ENCODE measurements around the gene ZFHX2. TPM values are rescaled to one million over a fixed set of nuclear protein-coding genes. Genes with fewer than 3 reads are reported as not detected.

The ZFHX2 gene
- total RNA-seq, 1 donor from 2014 or later: 0.90 TPM

DNA sequence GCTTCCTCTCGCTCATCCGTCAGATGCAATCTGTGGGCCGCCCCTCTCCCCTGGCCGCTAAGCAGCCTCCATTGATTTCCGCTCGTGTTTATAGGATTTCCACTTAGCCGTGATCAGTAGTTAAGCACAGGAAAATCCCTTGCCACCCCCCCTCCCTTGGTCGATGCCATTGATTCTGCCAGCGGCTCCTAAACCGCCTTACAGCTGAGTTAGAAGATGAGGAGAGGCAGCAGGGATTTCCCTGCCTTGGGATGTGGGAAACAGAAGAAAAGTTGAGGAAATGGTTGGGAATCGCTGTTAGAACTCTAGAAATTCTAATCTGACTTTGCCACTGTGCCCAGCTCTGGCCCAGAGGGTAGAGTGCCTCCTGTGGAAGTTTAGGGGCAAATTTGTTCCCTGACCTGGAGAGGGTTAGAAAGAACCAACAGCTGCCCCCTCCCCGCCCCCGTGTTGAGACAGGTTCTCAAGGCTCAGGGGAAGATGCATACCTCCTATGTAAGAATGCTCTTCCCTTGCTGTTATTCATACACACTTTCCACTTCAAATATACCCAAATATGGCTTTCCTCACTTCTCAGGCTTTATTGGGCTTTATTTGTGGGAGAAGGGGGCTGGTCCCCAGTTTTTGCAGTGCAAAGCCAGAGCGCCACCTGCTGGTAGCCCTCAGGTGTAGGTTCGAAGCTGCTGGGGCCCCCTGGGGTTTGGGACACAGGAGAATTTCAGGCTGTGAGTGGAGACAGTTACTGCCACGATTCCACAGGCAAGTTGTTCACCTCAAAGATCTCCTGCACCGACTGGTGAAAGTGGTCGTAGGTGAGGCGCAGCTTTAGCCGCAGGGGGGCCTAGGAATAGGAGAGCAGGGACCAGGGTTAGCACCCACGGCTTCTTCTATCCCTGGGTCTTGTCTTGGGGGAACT is 7.7 kb upstream of the ZFHX2 start:
- H3K27me3 ChIP-seq: no peaks in the 10 kb centered on the region
- H3K36me3 ChIP-seq: no peaks in the 10 kb centered on the region
- peaks cover 2% of the 10 kb centered on the region for H3K27me3 Mint-ChIP-seq (ENCODE audit: insufficient read depth, low read depth)
- H3K4me2 ChIP-seq: no peak overlapping the region
- H3K9me3 ChIP-seq (ENCODE audit: low read depth): no peaks in the 10 kb centered on the region
- no peak overlapping the region for H3K9ac ChIP-seq
- no peak overlapping the region for H3K4me3 ChIP-seq
- H3K27ac ChIP-seq: no peak overlapping the region
- H3K4me1 ChIP-seq: peaks cover 12% of the 10 kb centered on the region
- H3K27ac Mint-ChIP-seq: no peak overlapping the region
- TF ChIP-seq EZH2 (IDR thresholded peaks at IDR 0.05) (no peak), EZH2phosphoT487 (IDR thresholded peaks at IDR 0.05) (no peak)
- TF ChIP-seq, protein P1, sequence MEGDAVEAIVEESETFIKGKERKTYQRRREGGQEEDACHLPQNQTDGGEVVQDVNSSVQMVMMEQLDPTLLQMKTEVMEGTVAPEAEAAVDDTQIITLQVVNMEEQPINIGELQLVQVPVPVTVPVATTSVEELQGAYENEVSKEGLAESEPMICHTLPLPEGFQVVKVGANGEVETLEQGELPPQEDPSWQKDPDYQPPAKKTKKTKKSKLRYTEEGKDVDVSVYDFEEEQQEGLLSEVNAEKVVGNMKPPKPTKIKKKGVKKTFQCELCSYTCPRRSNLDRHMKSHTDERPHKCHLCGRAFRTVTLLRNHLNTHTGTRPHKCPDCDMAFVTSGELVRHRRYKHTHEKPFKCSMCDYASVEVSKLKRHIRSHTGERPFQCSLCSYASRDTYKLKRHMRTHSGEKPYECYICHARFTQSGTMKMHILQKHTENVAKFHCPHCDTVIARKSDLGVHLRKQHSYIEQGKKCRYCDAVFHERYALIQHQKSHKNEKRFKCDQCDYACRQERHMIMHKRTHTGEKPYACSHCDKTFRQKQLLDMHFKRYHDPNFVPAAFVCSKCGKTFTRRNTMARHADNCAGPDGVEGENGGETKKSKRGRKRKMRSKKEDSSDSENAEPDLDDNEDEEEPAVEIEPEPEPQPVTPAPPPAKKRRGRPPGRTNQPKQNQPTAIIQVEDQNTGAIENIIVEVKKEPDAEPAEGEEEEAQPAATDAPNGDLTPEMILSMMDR (IDR thresholded peaks at IDR 0.05): peak; percentile 97
- H3K9me3 Mint-ChIP-seq: no peaks in the 10 kb centered on the region
- H2AFZ ChIP-seq (replicated peaks): no peak overlapping the region
- H3K36me3 Mint-ChIP-seq: peaks cover 3% of the 10 kb centered on the region
- H4K20me1 ChIP-seq (ENCODE audit: low read depth): peaks cover 5% of the 10 kb centered on the region
- no peak overlapping the region for H3K4me3 Mint-ChIP-seq
- peaks cover 46% of the 10 kb centered on the region for H3F3A ChIP-seq (ENCODE audit: low read depth)
- peaks cover 32% of the 10 kb centered on the region for H3K4me1 Mint-ChIP-seq
- peaks cover 15% of the 10 kb centered on the region for H3K79me2 ChIP-seq (ENCODE audit: low read depth)
- peak; percentile 88 for DNase-seq (ENCODE audit: low spot score)

DNA sequence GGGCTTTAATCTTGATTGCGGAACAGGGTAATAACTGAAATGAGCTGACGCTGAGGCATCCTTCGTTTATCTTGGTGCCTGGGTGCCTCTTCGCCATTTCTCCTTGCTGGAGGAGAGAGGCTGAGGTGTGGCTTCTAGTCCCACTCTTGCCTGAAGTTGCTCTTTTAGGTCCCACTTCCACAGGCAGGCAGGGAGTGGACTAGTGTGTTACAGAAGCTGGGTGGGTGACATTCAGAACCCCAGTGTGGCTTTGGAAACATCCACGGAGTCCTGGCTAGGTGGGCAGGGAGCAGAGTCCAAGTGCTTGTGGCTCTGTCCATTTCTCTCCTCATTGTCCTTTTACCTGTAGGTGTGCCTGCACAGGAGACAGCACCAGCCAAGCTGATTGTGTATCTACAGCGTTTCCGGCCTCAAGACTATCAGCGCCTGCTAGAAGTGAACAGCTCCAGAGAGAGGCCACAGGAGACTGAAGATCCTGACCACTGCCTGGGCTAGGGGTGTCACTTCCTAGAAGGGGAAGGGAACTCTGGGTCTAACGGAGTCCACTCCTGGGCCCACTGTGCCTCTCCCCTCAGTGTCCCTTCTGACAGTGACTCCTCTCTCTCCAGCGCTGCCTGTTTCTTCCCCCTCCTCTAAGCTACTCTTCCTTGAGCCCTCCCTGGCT is 6.9 kb upstream of the ZFHX2 start:
- Mint-ChIP-seq H3K27me3 (ENCODE audit: insufficient read depth, low read depth) (peaks cover 2% of the 10 kb centered on the region), H3K4me1 (peaks cover 32% of the 10 kb centered on the region), H3K9me3 (no peaks in the 10 kb centered on the region), H3K27ac (no peak overlapping the region), H3K4me3 (no peak overlapping the region), H3K36me3 (peaks cover 3% of the 10 kb centered on the region)
- Histone ChIP-seq H3K4me3 (no peak overlapping the region), H3K9me3 (ENCODE audit: low read depth) (no peaks in the 10 kb centered on the region), H3K9ac (no peak overlapping the region), H3K27me3 (no peaks in the 10 kb centered on the region), H4K20me1 (ENCODE audit: low read depth) (peaks cover 5% of the 10 kb centered on the region), H3K79me2 (ENCODE audit: low read depth) (peaks cover 15% of the 10 kb centered on the region), H2AFZ (replicated peaks) (no peak overlapping the region), H3K27ac (no peak overlapping the region), H3F3A (ENCODE audit: low read depth) (peaks cover 46% of the 10 kb centered on the region), H3K36me3 (no peaks in the 10 kb centered on the region), H3K4me1 (peaks cover 12% of the 10 kb centered on the region), H3K4me2 (no peak overlapping the region)
- TF ChIP-seq EZH2phosphoT487 (IDR thresholded peaks at IDR 0.05) (no peak), EZH2 (IDR thresholded peaks at IDR 0.05) (no peak)
- TF ChIP-seq, protein P1 (IDR thresholded peaks at IDR 0.05): no peak
- no peak for DNase-seq (ENCODE audit: low spot score)

DNA sequence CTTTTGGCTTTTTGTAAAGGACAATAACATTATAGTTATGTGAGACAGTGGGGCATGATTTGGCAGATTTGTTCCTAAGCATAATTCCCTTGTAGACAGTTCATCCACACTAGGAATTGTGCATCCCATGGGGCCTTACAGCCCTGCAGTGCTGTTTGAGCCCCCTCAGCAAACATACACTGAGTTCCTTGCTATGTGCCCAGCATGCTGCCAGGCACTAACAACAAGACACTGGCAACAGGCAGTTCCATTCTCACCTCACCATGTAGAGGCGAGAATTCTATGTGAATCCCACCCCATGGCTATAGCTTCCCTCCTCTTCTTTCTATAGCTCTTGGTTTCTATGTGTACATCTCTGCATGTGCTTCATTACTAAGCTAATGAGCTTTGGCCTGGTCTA is 6.4 kb upstream of the ZFHX2 start:
- Mint-ChIP-seq H3K4me3 (peak overlapping the region; percentile 65), H3K27me3 (ENCODE audit: insufficient read depth, low read depth) (peaks cover 2% of the 10 kb centered on the region), H3K27ac (no peak overlapping the region), H3K36me3 (peaks cover 3% of the 10 kb centered on the region), H3K4me1 (peaks cover 31% of the 10 kb centered on the region), H3K9me3 (no peaks in the 10 kb centered on the region)
- Histone ChIP-seq H3K4me3 (no peak overlapping the region), H3K36me3 (no peaks in the 10 kb centered on the region), H3K9me3 (ENCODE audit: low read depth) (no peaks in the 10 kb centered on the region), H3K27ac (no peak overlapping the region), H2AFZ (replicated peaks) (no peak overlapping the region), H4K20me1 (ENCODE audit: low read depth) (peaks cover 5% of the 10 kb centered on the region), H3K27me3 (no peaks in the 10 kb centered on the region), H3K79me2 (ENCODE audit: low read depth) (peaks cover 15% of the 10 kb centered on the region), H3K4me2 (no peak overlapping the region), H3F3A (ENCODE audit: low read depth) (peaks cover 42% of the 10 kb centered on the region), H3K4me1 (peaks cover 12% of the 10 kb centered on the region), H3K9ac (no peak overlapping the region)
- no peak for DNase-seq (ENCODE audit: low spot score)
- no peak for TF ChIP-seq EZH2phosphoT487 (IDR thresholded peaks at IDR 0.05)
- TF ChIP-seq, protein P1 (IDR thresholded peaks at IDR 0.05): no peak
- TF ChIP-seq EZH2 (IDR thresholded peaks at IDR 0.05): no peak

All from neural progenitor cell (in vitro differentiated cells).